Measurements from ENCODE around the gene LRMDA. TPM values are rescaled to one million over a fixed set of nuclear protein-coding genes. Genes with fewer than 3 reads are reported as not detected.
A peak's percentile ranks its signal among the peaks of the same experiment; 100 is the strongest.

Gene LRMDA
- total and polyA plus RNA-seq, 2 of the 13 experiments (the other 11 are each of a cell fraction or from before 2014, with no cell fraction given): 13.4 to 22.0 TPM

DNA sequence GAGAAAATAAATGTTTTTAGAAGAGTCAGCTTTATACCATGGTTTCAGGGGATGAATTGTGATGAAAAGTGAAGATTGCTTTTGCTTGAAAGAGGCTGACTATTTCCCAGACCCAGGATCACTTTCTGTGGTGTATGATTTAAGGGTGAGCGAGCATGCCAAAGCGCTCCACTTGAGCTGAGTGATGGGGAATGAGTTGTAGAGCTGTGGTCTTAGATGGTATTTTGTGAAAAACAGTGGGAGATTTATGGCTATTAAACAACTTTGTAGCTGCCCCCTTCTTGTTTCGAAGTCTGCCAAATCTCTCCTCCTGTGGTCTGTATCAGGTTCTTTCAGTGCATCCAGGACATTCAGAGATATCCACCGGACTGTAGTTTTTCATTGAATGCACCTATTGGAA is 888.2 kb downstream of the LRMDA start (continued):
- TF ChIP-seq MTF1 (CRISPR knock-in tag; IDR thresholded peaks at IDR 0.05): no peak
- TF ChIP-seq MAZ (IDR thresholded peaks at IDR 0.05; ENCODE audit: borderline replicate concordance, low read depth, low read length): no peak
- no peak for TF ChIP-seq MAZ (CRISPR knock-in tag; IDR thresholded peaks at IDR 0.05; ENCODE audit: low read depth)

DNA sequence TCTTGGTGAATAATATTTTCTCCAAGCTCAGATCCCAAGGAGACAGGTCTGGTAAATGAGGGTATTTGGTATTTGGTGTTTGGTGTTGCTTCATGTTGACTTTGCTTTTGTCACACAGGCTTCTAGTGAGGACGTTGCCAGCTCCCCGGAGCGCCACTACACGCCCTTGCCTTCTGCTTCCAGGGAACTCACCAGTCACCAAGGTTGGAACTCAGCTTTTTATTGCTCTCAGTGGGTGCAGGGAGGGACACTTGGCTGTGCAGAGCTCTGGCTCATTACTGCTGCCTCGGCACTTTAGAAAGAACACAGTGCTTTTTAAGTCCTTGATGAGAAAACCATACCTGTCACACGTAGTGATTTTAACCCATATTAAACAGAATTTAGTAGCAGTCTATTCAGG is 892.9 kb downstream of the LRMDA start:
- H3K4me1 ChIP-seq (ENCODE audit: insufficient read depth, low read length): peaks cover 18% of the 10 kb centered on the region
- FAIRE-seq: no peak
- 89% methylated on average over 6 of the region's 6 CpGs for WGBS (ENCODE audit: low lambda C conversion rate)
- no peak overlapping the region for H3K4me2 ChIP-seq (ENCODE audit: low read depth, low read length)
- H3K36me3 ChIP-seq (replicated peaks in 1 of 2; ENCODE audit: control insufficient read depth in 1 of 2, insufficient read depth in 2 of 2, low read length in 2 of 2): no peaks in the 10 kb centered on the region
- no TSS peak for BruUV-seq (replicated peaks)
- no peaks in the 10 kb centered on the region for H3K27me3 ChIP-seq (ENCODE audit: control insufficient read depth in 1 of 2, insufficient read depth in 2 of 2, low read length in 2 of 2)
- DNase-seq (ENCODE audit: low spot score): no peak
- ATAC-seq: no peak
- no peaks in the 10 kb centered on the region for H3K79me2 ChIP-seq (ENCODE audit: insufficient read depth, low read length)
- ChIA-PET CTCF (ENCODE audit: low intra/inter-chr PET ratio, low total read pairs) (no interaction called here), POLR2A (no interaction called here)
- no peaks in the 10 kb centered on the region for H4K20me1 ChIP-seq (ENCODE audit: insufficient read depth, low read length)
- H3K4me3 ChIP-seq (replicated peaks in 1 of 3; ENCODE audit: insufficient read depth in 1 of 3, low read depth in 2 of 3, low read length in 3 of 3): no peak overlapping the region
- intact Hi-C loops (cut with micrococcal nuclease; ENCODE audit: unreplicated experiment) (no loop called here), in situ Hi-C loops (cut with HindIII; ENCODE audit: extremely low pct_ligation_motif_present, low pct_unique_long_range_greater_than_20kb) (loop anchor here (25.0 kb wide), 1 partner anchor 1037 kb away; no protein-coding TSS in a partner anchor)
- H3K27ac ChIP-seq (ENCODE audit: extremely low read length, insufficient read depth, low read length): no peak overlapping the region
- no peak overlapping the region for H2AFZ ChIP-seq (ENCODE audit: low read length)
- H3K9ac ChIP-seq (ENCODE audit: insufficient read depth, low read depth, low read length): no peak overlapping the region
- no peaks in the 10 kb centered on the region for H3K9me3 ChIP-seq (ENCODE audit: low read length)
- no peak for TF ChIP-seq NR2C2 (CRISPR knock-in tag; IDR thresholded peaks at IDR 0.05; ENCODE audit: borderline replicate concordance)
- peak; percentile 73 for TF ChIP-seq MAFF (IDR thresholded peaks at IDR 0.05; ENCODE audit: low read depth, low read length)
- TF ChIP-seq YY1 (IDR thresholded peaks at IDR 0.05; ENCODE audit: insufficient read depth, insufficient replicate concordance, low read depth, low read length): no peak
- no peak for TF ChIP-seq GABPA (IDR thresholded peaks at IDR 0.05; ENCODE audit: low read depth, low read length)
- TF ChIP-seq GABPA (CRISPR knock-in tag; IDR thresholded peaks at IDR 0.05; ENCODE audit: low read depth): no peak
- TF ChIP-seq MAFK (conservative IDR thresholded peaks at IDR 0.05 in 1 of 2, IDR thresholded peaks at IDR 0.05 in 1 of 2; ENCODE audit: low read length in 2 of 2): peak; percentile 82 to 83
- TF ChIP-seq NCOA5 (CRISPR knock-in tag; IDR thresholded peaks at IDR 0.05): no peak
- TF ChIP-seq, protein P1, sequence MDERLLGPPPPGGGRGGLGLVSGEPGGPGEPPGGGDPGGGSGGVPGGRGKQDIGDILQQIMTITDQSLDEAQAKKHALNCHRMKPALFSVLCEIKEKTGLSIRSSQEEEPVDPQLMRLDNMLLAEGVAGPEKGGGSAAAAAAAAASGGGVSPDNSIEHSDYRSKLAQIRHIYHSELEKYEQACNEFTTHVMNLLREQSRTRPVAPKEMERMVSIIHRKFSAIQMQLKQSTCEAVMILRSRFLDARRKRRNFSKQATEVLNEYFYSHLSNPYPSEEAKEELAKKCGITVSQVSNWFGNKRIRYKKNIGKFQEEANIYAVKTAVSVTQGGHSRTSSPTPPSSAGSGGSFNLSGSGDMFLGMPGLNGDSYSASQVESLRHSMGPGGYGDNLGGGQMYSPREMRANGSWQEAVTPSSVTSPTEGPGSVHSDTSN (CRISPR knock-in tag; IDR thresholded peaks at IDR 0.05): no peak
- TF ChIP-seq, protein P2, sequence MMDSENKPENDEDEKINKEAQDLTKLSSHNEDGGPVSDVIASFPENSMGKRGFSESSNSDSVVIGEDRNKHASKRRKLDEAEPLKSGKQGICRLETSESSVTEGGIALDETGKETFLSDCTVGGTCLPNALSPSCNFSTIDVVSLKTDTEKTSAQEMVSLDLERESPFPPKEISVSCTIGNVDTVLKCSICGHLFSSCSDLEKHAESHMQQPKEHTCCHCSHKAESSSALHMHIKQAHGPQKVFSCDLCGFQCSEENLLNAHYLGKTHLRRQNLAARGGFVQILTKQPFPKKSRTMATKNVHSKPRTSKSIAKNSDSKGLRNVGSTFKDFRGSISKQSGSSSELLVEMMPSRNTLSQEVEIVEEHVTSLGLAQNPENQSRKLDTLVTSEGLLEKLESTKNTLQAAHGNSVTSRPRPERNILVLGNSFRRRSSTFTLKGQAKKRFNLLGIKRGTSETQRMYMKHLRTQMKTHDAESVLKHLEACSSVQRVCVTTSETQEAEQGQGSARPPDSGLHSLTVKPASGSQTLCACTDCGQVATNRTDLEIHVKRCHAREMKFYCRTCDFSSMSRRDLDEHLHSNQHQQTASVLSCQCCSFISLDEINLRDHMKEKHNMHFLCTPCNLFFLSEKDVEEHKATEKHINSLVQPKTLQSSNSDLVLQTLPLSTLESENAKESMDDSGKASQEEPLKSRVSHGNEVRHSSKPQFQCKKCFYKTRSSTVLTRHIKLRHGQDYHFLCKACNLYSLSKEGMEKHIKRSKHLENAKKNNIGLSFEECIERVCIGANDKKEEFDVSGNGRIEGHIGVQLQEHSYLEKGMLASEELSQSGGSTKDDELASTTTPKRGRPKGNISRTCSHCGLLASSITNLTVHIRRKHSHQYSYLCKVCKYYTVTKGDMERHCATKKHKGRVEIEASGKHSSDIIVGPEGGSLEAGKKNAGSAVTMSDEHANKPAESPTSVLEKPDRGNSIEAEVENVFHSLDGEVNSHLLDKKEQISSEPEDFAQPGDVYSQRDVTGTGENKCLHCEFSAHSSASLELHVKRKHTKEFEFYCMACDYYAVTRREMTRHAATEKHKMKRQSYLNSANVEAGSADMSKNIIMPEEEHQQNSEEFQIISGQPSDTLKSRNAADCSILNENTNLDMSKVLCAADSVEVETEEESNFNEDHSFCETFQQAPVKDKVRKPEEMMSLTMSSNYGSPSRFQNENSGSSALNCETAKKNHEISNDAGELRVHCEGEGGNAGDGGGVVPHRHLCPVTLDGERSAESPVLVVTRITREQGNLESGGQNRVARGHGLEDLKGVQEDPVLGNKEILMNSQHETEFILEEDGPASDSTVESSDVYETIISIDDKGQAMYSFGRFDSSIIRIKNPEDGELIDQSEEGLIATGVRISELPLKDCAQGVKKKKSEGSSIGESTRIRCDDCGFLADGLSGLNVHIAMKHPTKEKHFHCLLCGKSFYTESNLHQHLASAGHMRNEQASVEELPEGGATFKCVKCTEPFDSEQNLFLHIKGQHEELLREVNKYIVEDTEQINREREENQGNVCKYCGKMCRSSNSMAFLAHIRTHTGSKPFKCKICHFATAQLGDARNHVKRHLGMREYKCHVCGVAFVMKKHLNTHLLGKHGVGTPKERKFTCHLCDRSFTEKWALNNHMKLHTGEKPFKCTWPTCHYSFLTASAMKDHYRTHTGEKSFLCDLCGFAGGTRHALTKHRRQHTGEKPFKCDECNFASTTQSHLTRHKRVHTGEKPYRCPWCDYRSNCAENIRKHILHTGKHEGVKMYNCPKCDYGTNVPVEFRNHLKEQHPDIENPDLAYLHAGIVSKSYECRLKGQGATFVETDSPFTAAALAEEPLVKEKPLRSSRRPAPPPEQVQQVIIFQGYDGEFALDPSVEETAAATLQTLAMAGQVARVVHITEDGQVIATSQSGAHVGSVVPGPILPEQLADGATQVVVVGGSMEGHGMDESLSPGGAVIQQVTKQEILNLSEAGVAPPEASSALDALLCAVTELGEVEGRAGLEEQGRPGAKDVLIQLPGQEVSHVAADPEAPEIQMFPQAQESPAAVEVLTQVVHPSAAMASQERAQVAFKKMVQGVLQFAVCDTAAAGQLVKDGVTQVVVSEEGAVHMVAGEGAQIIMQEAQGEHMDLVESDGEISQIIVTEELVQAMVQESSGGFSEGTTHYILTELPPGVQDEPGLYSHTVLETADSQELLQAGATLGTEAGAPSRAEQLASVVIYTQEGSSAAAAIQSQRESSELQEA (CRISPR knock-in tag; IDR thresholded peaks at IDR 0.05; ENCODE audit: not compliant biosample characterization): no peak
- TF ChIP-seq, protein P3, sequence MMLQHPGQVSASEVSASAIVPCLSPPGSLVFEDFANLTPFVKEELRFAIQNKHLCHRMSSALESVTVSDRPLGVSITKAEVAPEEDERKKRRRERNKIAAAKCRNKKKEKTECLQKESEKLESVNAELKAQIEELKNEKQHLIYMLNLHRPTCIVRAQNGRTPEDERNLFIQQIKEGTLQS (CRISPR knock-in tag; IDR thresholded peaks at IDR 0.05): no peak

Data from HepG2 (cell line).